GM19238 (cell line): ENCODE measurements around the gene IGFBP6.

Experiments used
- DNase-seq: peaks from one replicate; pipeline ENCODE4 v3.0.0; 2011; ENCODE audit warnings: low spot score; ENCODE audit not compliant: insufficient read length

The IGFBP6 gene, protein sequence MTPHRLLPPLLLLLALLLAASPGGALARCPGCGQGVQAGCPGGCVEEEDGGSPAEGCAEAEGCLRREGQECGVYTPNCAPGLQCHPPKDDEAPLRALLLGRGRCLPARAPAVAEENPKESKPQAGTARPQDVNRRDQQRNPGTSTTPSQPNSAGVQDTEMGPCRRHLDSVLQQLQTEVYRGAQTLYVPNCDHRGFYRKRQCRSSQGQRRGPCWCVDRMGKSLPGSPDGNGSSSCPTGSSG

GRCh38 chr12:53097564-53098353, at the start of gene IGFBP6:
TSS of gene IGFBP6 (plus strand) at chr12:53097667. CDS start at chr12:53097718, 51 bp downstream.
- DNase-seq, result no peak

GRCh38 chr12:53048033-53048779, 49.3 kb upstream of the IGFBP6 start:
- no peak for DNase-seq

GRCh38 chr12:53048780-53049401, 48.6 kb upstream of the IGFBP6 start:
- DNase-seq, result no peak

DNA sequence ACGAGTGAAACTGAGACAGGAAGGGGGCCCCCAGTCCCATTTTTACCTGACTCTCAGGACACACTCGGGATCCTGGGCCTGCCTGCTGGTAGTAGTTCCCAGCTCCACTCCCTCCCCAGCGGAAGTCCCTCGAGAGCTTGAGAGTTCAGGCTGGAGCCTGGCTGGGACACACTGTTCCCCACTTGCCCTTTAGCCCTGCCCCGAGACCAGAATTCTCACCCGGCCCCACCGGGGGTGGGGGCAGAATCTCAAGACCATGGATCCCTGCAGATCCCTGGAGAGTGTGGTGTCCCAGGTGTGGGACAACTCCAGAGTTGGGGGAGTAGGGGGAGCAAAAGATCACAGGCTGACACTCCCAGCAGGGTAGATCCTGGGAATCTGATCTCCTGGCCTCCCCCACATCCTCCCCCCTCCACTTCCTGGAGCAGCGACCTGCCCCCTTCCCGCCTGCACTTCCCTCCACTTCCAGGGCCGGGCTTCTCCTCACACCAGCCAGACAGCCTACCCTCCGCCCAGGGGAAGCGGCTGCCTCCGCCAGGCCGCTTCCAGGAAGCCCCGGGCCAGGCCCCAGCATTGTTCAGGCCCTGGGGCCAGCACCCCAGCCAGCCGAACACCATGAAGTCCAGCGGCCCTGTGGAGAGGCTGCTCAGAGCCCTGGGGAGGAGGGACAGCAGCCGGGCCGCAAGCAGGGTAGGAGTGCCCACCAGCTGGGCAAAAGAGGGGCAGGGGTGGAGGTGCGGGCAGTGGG, 47.7 kb upstream of the IGFBP6 start, which contains the start of gene TNS2:
Gene TNS2, plus strand, starts transcription at position 495 of the 748 bp plus-strand sequence. Its CDS starts 121 bp downstream, at position 616.
- no peak for DNase-seq

- no peak for DNase-seq
Observed at GRCh38 chr12:53050426-53051057, 46.9 kb upstream of the IGFBP6 start.

DNA sequence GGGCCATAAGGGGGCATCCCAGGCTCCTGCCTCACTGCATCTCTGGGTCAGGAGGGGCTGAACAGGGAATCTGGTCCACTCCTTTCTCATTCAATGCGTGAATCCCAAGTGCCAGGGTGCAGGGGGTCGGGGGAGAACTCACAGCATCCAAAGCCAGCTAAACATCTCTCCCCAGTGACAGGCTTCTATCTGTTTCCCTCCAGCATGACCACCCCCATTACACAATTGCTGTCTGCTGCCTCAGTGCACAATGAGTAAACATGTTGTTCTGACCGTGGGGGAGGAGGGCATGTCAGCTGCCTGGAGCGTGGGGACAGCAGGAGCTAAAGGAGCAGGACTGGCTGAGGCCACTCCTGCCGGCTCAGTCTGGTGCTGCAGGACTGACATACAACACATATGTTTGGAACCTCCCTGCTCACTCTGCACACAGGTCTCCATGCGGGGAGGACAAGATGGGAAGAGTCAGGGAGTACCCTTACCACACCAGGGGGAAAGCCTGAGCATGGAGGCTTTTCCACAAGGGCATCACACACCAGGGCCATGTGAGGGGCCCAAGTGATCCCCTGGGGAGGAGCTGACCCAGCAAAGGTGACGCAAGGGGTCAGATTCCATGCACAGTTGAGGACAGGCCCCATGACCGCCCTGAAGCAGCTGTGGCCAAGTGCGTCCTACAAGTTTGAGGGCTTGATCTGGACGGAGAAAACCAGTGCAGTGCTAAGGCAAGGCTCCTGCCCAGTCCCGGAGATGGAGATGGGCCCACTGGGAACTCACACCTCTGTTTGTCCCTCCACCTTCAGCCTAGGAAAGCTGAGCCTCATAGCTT, 46.2 kb upstream of the IGFBP6 start:
- no peak for DNase-seq

DNA sequence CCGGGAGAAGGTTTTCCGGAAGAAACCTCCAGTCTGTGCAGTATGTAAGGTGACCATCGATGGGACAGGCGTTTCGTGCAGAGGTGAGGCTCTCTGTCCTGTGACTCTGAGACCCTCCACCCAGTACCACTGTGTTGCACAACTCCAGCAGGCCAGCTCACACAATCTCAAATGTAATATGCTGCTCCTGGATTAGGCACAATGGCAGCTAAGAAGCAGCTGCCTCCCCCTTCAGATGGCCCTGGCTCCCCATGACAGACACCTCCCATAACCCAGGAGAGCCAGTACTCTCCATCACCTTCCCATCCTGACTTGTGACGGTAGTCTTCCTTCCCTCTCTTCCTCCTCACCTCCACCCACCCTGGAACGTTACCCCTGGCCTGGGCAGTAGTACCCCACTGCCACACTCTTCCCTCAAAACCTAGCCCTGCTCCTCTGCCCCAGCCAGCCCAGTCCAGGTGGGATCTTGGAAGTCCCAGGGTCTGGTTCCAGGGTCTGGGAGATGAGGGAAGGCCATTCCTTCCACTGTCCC, 45.5 kb upstream of the IGFBP6 start:
- DNase-seq, result no peak

DNA sequence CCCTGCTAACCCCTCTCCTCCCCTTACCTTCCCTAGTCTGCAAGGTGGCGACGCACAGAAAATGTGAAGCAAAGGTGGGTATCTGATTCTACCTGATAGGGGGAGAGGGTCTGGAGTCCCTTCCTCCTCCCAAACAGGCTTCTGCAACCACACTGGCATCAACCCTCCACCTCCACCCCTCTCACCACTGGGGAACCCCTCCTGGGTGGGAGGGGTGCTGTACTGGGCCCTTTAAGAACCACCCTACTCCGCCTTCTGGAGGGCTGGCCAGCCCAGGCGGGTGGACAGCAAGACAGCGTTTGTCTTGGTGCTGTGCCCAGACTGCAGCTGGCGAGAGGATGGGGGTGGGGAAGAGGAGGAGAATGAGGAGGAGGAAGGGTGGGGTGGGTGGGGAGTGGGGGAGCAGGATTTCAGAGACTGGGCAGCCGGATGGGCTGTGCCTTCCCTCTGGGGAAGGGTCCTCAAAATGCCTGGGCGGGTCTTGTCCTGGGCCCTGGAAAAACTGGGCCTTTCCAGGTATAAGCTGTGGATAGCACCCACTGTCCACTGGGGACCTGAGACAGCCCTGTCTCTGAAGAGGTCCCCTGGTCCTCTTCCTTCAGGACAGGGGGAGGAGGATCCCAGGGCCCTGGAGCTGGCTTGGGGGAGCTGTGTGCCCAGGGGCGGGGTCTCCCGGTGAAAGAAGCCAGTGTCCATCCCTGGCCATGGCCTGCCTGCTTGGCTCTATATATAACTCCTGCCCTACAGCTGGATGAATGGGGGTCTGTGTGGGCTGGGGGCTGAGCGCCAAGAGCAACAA, 44.8 kb upstream of the IGFBP6 start:
- no peak for DNase-seq

- DNase-seq, result no peak
Observed at GRCh38 chr12:53053218-53054111, 44.0 kb upstream of the IGFBP6 start.

GRCh38 chr12:53054112-53054878, 43.2 kb upstream of the IGFBP6 start:
- peak; percentile 93 for DNase-seq

DNA sequence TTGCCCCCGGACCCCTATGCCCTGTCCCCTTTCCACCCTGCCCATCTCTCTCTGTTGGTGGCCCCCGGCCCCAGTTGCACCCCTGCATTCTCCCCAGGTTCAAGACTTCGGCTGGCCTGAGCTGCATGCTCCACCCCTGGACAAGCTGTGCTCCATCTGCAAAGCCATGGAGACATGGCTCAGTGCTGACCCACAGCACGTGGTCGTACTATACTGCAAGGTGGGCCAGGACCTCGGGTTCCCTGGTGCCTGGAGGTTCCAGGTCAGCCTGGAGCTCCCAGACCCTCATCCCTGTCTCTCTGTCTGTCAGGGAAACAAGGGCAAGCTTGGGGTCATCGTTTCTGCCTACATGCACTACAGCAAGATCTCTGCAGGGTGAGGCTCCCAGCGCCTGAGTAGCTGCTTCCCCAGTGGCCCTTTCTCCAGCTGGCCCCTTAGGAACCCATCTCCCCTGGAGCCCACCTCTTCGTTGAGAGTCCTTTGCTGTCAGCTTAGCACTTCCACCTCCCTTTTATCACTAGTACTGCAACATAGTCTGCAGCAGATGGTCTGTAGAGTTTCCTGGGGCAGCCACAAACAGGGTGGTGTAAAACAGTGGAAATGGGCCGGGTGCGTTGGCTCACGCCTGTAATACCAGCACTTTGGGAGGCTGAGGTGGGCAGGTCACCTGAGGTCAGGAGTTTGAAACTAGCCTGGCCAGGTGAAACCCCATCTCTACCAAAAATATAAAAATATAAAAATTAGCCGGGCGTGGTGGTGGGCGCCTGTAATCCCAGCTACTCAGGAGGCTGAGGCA, 41.8 kb upstream of the IGFBP6 start:
- DNase-seq, result no peak

GRCh38 chr12:53056296-53056695, 41.2 kb upstream of the IGFBP6 start:
- DNase-seq, result no peak

DNA sequence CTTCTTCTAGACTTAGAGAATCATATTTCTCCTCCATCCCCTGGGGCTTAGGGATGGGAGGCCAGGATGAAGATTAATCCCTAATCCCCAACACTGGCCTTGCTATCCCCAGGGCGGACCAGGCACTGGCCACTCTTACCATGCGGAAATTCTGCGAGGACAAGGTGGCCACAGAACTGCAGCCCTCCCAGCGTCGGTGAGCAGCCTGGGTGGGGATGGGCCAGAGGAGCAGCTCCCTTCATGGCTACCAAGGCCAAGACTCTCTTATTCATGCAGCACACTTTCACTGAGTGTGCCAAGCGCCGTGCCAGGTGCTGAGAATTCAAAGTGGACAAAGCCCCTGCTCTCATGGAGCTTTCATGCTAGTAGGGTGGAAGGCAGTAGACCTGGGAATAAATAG, 40.6 kb upstream of the IGFBP6 start:
- no peak for DNase-seq

DNA sequence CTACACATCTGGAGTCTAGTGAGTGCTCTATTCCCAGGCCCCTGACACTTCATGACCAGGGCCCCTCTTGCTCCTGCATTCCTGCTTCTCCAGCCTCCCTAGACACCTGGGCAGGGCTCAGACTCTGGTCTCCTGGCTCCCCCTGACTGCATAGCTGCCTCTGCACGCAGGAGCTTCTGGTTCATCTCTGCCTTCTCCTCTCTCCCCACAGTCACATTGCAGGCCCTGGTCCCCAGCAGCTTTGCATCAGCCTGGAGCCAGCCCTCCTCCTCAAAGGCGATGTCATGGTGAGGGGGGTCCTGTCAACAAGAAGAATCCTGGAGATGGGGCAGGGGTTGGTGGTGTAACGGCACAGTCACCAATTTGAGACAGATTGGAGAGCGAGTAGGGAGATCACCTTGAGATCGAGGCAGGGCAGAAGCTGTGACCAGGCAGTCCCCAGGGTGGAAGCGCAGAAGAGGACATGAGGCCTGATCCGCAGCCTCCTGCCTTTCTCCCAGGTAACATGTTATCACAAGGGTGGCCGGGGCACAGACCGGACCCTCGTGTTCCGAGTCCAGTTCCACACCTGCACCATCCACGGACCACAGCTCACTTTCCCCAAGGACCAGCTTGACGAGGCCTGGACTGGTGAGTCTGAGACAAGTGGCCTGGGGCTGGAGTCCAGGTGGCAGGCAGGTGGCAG, 39.5 kb upstream of the IGFBP6 start:
- no peak for DNase-seq
